ENCODE results near the gene TMEM175.

Gene TMEM175

DNA sequence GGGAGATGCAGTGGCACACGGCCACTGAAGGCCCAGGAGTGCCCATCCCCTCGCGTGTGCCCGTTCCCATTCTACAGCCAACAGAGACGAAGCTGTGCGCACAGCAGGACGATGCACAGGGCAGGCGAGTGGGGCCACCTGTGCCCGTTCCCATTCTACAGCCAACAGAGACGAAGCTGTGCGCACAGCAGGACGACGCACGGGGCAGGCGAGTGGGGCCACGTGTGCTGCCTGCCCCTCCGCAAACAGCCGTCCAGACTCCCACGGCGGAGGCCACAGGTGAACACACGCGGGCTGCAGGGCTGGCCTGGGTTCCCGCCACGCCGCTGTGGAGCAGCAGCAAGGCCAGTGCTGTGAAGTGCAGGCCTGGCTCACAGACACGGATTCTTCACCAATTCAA is 32.2 kb upstream of the TMEM175 start:
- no peak for DNase-seq

DNA sequence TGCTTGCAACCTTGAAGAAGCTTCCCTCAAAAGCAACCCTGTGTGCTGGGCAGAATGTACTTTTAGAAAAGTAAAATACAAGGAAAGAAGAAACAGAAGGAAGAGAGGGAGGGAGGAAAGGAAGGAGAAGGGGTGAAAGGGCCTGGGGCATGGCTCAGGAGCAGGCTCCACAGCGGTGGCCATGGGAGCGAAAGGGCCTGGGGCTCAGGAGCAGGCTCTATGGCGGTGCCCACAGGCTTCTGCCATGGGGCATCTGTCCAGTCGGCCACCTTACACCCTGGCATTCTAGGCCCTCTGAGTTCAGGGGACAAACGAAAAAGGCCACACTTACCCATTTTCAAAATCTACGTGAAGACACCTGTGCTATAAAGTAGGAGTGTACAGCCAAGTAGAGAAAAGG is 31.5 kb upstream of the TMEM175 start:
- no peak for DNase-seq

DNA sequence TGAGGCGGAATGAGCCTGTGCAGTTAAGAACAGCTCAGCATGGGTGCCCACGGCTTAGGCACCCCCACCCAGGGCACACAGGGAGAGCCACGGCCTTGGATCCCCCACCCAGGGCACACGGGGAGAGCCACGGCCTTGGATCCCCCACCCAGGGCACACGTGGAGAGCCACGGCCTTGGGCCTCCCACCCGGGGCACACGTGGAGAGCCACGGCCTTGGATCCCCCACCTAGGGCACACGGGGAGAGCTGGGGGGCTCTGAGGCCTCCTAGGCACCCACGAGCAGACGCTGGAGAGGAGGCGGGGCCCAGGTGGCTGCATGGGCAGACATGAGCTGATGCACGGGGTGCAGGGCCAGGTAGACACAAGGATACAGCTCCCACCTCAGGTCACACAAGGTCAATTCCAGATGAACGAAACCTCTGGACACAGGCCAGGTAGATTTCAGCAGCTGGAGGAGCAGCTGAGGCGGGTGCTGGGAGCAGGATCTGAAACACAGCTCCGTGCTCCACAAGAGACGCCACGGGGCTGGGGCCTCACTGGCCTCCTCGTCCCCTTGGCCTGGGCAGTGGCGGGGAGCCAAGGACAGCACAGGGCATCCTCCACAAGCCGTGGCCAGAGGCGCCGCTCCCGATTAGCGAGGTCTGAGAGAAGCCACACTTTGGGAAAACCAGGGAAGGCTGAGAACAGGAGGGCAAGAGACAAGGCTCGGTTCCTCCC is 30.9 kb upstream of the TMEM175 start:
- no peak for DNase-seq

DNA sequence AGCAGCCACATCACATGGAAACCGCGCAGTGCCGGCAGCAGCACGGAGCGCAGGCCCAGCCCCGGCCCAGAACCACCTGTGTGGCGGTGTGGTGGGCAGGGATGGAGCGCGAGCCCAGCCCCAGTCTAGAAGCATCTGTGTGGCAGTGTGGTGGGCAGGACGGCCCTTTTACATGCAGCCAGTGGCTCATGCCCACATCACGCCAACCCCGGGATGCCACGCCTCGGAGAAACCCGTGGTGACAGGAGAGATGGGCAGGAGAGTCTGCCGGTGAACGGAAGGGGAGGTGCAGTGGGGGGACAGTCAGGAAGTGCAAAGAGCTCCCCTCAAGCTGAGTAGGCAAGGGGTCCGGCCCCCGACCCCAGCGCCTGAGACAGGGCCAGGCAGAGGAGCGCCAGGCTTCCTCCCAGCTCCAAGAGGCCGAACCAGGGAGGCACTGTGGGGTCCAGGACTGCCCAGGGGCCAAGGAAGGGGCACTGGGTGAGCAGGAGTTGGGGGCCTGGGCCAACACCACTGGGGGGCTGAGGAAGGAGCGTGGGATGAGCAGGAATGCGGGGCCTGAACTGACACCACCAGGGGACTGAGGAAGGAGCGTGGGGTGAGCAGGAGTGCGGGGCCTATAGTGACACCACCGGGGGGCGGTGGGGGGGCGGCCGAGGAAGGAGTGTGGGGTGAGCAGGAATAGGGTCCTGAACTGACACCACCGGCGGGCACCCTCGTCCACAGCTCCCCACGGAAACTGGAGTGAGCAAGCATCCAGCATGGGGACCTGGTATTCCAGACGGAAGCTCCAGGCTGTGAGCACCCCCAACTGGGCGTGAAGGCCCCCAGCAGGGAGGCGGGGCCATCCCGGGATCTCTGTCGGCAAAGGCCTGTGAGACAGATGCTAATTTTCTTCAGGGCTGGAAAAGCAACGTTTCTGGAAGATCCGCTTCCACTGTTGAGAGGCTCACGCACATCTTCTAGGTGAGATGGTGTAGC is 28.9 kb upstream of the TMEM175 start:
- DNase-seq: no peak

DNA sequence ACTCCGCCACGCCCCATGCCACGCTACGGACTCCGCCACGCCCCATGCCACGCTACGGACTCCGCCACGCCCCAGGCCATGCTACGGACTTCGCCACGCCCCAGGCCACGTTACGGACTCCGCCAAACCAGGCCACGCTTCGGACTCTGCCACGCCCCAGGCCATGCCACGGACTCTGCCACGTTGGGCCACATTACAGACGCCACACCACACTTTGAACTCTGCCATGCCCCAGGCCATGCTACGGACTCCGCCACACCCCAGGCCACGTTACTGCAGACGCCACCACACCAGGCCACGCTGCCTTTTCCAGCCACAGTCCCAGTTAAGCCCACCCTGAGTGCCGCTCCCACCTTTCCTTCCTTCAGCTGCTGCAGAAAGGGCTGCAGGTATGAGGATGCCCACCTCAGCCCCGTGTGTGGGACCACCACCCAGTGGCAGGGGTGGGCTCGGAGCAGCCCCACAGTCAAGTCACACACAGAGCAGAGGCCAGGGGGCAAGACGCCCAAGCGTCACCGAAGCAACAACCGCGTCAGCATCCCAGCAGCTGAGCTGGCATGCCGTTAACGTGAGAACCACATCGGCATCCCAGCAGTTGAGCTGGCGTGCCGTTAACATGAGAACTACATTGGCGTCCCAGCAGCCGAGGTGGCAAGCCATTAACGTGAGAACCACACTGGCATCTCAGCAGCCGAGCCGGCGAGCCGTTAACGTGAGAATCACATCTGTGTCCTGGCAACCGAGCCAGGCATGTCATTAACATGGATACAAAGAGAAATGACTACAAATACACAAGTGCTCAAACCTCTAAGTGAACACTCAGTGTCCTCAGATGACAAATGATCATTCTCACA is 26.5 kb upstream of the TMEM175 start:
- DNase-seq: no peak

DNA sequence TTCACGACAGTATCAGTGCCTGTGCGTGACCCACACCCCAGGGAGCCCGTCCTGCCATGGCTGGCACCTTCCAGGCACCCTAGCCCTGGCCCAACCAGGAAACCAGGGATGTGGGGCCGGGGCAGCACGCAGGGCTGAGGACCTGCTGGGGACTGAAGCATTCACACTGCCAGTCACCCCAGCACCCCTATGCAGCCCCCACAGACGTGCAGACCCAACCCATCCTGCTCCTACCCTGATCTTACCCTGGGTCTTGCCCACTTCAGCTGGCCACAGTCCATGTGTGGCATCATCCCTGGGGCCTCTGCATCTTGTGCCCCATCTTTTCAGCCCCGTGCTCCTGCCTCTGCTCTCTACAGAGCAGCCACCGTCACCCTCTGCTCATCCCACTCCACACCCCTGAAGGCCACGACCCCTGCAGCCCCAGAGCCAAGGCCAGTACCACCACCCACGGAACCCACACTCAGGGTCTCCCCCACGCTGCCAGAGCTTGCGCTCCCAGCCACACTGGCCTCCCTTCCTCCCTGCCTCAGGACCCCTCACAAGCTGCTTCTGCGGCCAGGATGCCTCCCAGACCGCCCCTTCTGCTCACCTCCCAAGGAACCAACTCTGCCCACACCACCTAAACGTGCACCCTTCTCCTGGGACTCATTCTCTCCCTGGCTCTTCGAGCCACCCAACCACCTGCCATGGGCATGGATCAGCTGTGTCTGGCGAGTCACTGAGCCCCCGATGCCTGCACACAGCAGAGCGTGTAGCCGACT is 25.7 kb upstream of the TMEM175 start:
- DNase-seq: no peak

DNA sequence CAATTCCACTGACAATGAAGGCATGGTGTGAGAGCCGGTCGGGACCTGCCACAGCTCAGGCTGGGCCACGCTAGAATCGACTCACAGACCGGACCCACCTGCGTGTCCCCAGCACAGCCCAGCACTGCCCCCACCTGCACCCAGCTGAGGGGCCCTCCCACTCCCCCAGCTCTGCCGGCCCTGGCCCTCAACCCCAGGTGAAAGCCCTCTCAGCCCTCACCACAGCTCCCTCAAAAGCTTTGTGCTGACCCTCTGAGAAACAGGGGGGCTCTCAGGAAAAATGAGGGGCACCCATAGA is 25.2 kb upstream of the TMEM175 start:
- DNase-seq: no peak

DNA sequence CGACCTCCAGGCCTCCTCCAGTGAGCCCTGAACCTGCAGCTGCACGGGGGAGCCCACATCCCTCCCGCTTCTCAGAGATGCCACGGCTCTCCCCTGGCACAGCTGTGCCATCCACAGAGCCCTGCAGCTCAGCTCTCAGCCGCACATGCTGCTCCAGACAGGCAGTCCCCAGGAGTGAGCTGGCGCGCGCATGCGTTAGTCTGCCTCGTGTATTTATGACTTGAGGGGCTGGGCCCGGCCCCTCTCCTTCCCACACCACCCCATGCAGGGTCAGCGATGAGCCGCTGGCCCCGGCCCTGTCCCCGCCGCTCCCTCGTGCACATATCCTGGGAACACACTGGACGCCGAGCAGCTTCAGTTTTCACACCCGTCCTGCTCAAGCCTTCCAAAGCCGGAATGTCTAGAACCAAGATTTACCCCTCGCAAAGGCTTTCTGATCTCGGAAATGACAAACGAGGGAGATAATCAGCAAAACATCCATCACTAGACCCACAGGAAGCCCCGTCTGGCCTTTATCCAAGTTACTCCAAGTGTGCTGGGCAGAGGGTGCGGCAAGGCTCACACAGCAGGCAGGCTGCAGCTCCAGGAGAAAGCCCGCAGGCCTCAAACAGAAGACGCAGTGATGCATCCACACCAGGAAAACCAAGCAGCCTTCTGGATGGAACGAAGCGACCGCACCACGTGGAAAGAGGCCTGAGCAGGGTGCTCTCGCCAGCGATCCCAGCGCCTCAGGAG is 24.4 kb upstream of the TMEM175 start:
- no peak for DNase-seq

DNA sequence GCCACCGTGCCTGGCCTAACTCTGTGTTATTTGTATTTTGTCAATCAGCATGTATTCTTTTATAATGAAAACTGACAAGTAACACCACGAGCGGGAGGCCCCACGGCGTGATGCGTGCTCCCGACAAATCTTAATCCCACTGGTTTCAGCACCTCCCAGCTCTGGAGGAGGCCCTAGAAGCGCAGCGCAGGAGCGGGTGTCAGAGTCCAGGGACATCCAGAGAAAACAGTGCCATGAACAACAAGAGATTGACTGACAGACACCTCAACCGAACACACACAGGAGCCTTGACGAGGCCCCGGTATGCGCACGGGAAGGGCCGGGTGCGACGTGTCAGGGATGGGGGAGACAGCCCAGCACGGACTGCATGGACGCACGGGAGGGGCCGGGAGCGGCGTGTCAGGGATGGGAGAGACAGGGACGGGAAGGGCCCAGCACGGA is 23.1 kb upstream of the TMEM175 start:
- DNase-seq: no peak

DNA sequence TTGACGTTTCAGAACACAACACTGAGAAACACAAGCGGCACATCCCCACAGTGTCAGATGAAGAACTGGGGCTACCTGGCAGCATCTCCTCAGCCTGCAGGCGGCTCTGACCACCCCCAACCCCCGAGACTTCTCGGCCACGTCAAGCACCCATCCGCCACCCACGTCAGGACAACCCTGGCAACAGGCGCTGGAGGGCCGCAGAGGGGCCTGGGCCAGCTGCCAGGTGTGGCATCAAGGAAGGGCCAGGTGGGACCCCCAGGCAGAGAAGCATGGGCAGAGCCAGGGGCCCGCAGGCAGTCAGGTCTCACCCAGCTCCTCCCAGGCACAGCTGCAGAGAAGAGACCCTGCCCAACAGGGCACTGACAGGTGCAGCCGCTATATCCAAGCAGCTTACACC is 22.4 kb upstream of the TMEM175 start:
- no peak for DNase-seq

DNA sequence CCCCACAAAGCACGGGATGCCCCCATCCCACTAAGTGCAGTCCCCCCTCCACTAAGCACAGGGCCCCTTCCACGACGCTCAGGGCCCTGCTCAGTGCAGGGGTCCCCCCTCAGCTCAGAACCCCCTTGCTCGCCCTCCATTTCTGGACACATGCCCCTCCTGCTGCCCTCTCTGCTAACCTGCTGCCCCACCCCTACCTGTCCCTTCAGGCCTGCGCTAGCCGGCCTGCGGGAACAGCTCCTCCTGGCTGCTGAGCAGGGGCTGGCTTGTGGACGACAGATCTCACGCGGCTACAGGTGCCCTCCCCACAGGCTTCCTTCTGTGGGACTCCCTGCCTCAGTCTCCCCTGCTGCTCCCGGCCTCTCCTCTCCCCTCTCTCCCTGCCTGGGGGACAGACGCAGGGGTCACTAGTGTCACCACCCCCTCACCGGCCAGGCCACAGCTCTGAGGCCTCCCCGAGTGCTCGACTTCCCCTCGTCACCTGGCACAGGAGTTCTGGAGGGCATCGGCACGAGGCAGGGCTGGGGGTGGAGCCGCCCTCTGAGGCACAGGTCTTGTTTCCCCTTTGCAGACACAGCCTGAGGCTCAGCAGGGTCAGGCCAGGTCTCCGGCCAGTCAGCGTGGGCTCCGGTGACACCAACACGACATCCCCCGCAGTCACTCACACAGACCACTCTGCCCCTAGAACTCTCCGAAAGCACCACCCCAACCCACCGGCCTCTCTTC is 21.7 kb upstream of the TMEM175 start:
- DNase-seq: no peak

DNA sequence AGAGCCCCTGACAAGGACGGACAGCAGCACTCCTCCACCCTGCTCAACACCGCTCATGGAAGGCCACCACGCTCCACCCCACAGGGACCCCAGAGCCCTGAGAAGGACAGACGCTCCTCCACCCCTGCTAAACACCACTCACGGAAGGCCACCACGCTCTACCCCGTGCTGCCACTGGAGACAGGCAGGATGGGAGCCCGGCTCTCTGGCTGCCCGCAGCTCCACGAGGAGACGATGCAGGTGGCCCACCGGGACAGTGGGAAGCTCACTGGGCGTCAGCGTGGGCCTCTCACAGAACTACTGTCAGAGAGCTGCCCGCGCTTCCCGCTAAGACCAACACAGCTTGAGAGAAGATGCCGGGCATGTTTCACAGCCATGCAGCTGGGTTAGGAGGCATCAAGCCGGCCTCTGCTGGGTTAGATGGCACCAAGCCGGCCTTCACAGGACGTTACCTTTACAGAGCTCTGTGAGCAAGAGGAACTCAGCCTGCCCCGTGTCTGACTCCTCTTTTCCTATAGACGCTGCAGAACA is 21.0 kb upstream of the TMEM175 start:
- no peak for DNase-seq

DNA sequence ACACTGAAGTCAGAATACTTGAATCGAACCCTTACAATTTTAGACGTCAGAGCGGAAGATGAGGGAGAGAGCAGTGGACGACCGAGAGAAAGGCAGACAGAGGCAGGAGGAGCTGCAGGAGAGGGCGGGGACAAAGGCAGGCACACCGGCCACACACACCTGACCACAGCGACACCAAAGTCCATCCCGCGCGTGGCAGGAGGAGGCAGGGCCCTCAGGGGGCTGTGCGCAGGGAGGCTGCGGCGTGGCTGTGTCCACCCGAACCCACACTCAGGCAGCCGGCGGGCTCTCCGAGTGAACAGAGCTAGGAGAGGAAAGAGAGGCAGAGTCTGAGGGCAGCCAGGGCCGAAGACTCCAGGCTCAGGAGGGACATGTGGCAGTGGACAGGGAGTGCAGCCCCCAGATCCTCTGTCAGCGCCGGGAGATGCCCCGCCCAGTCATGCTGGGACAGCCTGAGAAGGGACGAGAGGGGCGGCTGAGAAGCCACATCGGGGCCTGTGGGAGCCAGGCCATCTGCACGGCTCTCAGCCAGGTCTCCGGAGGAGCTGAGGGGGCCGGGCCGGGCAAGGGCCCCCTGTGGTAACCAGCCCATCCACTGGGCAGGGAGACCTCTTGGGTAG is 20.3 kb upstream of the TMEM175 start:
- DNase-seq: no peak

DNA sequence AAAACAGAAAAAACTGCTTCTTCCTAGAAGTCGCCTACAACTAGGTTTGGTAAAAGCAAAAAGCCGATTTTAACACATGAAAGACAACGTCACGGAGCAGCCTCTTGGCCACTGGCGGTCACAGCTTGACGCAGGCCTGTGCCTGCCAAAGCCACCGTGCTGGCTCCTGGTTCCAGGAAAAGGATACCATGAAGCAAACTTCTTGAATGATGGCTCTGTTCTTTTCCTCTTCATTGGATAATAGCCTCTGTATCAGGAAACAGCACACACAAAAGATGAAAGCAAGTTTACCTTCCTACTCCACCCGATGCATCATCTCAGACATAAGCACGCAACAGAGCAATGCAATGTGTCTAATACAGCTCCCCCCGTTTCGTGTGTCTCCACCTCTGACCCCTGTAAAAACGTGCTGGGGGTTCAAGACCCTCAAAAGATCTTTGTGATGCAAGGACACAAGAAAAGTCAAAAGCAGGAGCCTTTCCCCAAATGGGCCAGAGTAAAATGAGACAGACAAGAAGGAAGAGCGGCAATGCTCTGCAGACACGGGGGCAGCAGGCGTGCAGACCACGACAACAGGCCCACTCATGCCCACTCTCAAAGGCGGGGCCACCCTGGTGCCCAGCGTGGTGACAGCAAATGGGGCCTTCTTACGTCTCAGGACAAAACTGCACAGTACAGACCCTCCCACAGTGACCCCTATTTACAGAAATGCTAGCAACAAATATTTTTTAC is 19.5 kb upstream of the TMEM175 start:
- no peak for DNase-seq

DNA sequence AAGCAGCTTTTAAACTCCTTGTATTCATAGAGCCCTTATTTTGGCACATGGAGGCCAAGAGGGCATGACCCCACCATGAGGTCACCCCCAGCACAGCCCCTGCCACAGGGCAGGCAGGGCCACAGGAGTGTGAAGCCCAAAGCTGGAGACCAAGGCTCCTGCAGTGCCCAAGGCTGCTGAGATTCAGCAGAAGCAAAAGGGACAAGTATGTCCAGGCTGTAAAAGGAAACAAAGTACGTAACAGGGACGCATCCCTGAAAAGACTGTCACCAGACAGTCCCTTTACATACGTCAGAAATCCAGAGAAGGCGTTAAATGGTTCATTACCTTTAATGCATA is 19.0 kb upstream of the TMEM175 start:
- DNase-seq: no peak

DNA sequence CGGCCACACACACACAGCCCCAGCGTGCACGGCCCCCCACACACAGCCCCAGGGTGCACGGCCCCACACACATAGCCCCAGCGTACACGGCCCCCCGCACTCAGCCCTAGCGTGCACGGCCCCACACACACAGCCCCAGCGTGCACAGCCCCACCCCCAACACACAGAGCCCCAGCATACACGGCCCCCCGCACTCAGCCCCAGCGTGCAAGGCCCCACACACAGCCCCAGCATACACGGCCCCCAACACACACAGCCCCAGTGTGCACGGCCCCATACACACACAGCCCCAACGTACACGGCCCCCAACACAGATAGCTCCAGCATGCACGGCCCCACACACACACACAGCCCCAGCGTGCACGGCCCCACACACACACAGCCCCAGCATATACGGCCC is 17.7 kb upstream of the TMEM175 start:
- DNase-seq: no peak

DNA sequence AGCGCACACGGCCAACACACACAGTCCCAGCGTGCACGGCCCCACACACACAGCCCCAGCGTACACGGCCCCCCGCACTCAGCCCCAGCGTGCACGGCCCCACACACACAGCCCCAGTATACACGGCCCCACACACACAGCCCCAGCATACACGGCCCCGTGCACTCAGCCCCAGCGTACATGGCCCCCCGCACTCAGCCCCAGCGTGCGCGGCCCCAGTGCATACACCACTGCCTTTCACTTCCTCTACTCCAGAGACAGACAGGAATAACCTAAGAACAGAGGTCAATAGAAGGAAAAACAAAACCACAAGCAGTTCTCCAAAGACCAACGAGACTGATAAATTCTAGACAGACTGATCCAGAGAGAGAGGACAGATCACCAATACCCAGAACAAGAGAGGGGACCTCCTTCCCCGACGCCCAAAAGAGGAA is 17.2 kb upstream of the TMEM175 start:
- DNase-seq: no peak

DNA sequence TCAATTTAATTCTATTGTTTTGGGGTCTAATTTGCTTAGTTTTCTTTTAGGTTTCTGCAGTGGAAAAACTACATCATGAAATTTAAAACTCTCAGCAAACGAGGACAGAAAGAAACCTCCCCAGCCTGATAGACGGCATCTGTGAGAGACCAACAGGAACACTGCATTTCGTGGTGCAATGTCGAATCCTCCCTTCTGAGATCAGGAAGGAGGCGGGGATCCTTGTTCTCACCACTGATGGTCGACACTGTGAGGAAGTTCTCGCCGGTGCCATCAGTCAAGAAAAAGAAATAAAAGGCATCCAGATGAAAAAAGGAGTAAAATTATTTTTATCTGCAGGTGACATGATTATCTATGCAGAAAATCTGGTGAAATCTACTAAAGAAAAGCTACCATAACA is 16.7 kb upstream of the TMEM175 start:
- no peak for DNase-seq

DNA sequence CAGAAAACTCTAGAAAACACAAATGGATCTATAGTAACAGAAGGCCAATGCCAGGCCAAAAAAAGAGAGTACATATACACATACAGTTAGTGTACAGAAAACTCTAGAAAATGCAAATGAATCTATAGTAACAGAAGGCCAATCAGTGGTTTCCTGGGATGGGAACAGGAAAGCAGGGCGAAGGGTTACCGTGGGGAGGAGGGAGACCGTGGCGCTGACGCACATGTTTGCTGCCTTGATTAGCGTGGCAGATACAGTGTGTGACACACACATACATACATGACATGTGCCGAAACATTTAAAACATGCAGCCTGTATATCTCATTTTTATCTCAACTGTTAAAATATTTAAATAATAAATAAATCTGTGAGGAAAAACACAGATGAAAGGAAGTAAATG is 14.8 kb upstream of the TMEM175 start:
- no peak for DNase-seq

DNA sequence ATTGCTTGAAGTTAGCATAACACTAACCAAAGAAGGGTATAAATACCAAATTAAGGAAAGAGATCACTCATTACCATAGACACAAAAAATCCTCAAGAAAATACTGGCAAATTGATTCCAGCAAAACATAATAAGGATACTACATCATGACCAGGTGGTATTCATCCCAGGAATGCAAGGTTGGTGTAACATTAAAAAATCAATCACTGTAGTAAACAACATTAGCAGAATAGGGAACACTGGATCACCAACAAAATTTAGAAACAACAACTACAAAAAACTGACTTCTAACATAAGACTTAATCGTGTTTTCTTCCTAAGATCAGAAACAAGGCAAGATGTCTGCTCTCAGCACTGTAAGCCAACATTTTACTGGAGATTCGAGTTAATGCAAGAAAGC is 14.3 kb upstream of the TMEM175 start:
- no peak for DNase-seq

All from T-helper 2 cell (primary cell).